Naive thymus-derived CD8-positive, alpha-beta T cell (primary cell): ENCODE measurements around the gene ACAD9. TPM values are rescaled to one million over a fixed set of nuclear protein-coding genes. Genes with fewer than 3 reads are reported as not detected.
"Not testable (repeated sequence)": the region's sequence is repeated elsewhere in the genome, so short reads cannot be mapped to it uniquely, and the experiment has no call there.

Source experiments
- ATAC-seq, 2 donors: fragments of 150-1000 bp; cut with Tn5 transposase in 1 of 2; sonication (Bioruptor Pico), chemical (Tn5 transposase) in 1 of 2; 1 replicate in 1 of 2; 2 replicates in 1 of 2; pipeline ENCODE4 v1.10.0; 2021; ENCODE audit warnings: mild to moderate bottlenecking in 2 of 2, moderate library complexity in 2 of 2
- POLR2A ChIA-PET: fragments of 350-600 bp; sonication (Branson Sonifier 250); formaldehyde crosslinking; loops from one replicate; lab custom pipeline; 2021; ENCODE audit warnings: antibody characterized with exemption; lab: Charles Lee
- DNase-seq, 10 donors: peaks; one replicate each; pipeline versions ENCODE4 v3.0.0 to v3.0.0-alpha.2; 2020 to 2022
- H3K27ac Mint-ChIP-seq, 10 donors: one replicate each; pipeline ENCODE4 v1.8.0; 2020 to 2022; ENCODE audit warnings: mild to moderate bottlenecking in 10 of 10, mixed read lengths in 10 of 10, moderate library complexity in 4 of 10, inconsistent platforms in 1 of 10
- H3K27me3 Mint-ChIP-seq, 5 donors: one replicate each; pipeline ENCODE4 v1.8.0; 2021 to 2022; ENCODE audit warnings: mixed read lengths in 5 of 5
- H3K36me3 Mint-ChIP-seq, 3 donors: one replicate each; pipeline ENCODE4 v1.8.0; 2020 to 2022; ENCODE audit warnings: mixed read lengths in 3 of 3, mild to moderate bottlenecking in 2 of 3, inconsistent platforms in 1 of 3
- H3K4me1 Mint-ChIP-seq, 4 donors: one replicate each; pipeline ENCODE4 v1.8.0; 2021 to 2022; ENCODE audit warnings: mixed read lengths in 4 of 4
- H3K4me3 Mint-ChIP-seq, 10 donors: one replicate each; pipeline ENCODE4 v1.8.0; 2020 to 2022; ENCODE audit warnings: mild to moderate bottlenecking in 10 of 10, mixed read lengths in 10 of 10, moderate library complexity in 6 of 10, inconsistent platforms in 1 of 10
- H3K9me3 Mint-ChIP-seq, 9 donors: one replicate each; pipeline ENCODE4 v1.8.0; 2020 to 2022; ENCODE audit warnings: mixed read lengths in 9 of 9, mild to moderate bottlenecking in 3 of 9, inconsistent platforms in 1 of 9, moderate library complexity in 1 of 9
- polyA plus RNA-seq, 3 donors: library from polyadenylated mRNA; unstranded; fragments of 300-500 nt; fragmentation: Illumina TruSeq; gene quantifications; one replicate each; pipeline ENCODE4 v1.2.3, GENCODE V29; 2021
- total RNA-seq, 8 experiments: library from RNA in 2 of 8; stranded (reverse) in 2 of 8; gene quantifications; one replicate each; pipeline ENCODE4 v1.2.3 and lab custom pipeline; 2021 to 2026

ACAD9 gene
- total and polyA plus RNA-seq, 5 experiments from 2014 or later: 14.0 to 61.3 (median 20.4) TPM

DNA sequence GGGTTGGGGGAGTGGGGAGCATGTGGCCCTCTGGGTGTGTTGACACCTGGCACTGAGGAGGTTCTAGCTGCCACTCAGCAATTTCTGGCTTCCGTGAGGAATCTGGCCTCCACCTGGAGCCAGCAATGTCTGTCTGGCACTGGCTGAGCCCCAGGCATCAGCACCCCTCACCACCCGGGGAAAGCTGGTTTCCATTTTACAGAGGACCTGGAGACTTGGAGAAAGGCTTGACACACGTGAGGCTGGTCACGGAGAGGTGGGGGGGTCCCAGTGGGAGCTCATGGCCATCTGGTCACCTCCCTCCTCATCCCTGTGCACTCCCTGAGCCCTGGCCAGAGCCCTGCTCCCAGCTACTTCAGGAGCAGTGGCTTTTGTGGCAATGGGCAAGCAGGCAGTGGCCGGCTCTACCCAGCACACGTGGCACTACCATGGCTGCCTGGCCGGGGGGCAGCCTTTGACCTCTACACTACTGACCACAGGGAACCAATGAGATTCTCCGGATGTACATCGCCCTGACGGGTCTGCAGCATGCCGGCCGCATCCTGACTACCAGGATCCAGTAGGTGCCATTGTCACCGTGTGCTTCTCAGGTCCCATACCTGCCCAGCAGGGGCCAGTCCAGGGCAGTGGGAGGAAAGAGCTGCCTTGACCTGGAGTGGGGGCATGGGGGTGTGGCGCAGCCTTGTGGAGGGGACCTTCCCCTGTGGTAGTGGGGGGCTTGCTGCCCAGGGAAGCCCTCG, 28.5 kb downstream of the ACAD9 start:
- no peaks in the 10 kb centered on the region for H3K4me1 Mint-ChIP-seq
- H3K9me3 Mint-ChIP-seq: no peaks in the 10 kb centered on the region
- no peak overlapping the region for H3K4me3 Mint-ChIP-seq
- POLR2A ChIA-PET: interaction anchor here (0.5 to 1.2 kb wide), 2 partner anchors 29 to 108 kb away, joined by 3 to 4 read pairs; no protein-coding TSS in a partner anchor
- peaks cover 0 to 57% (median 31%) of the 10 kb centered on the region in 3 donors for H3K36me3 Mint-ChIP-seq
- H3K27me3 Mint-ChIP-seq: no peaks in the 10 kb centered on the region
- H3K27ac Mint-ChIP-seq: peak overlapping the region in 2 of 10 donors; percentile 21 to 40
- no peak for ATAC-seq
- DNase-seq: no peak

- H3K36me3 Mint-ChIP-seq: peaks cover 0 to 56% (median 30%) of the 10 kb centered on the region in 3 donors
- no peak overlapping the region for H3K27ac Mint-ChIP-seq
- no peaks in the 10 kb centered on the region for H3K4me1 Mint-ChIP-seq
- H3K4me3 Mint-ChIP-seq: no peak overlapping the region
- no peaks in the 10 kb centered on the region for H3K9me3 Mint-ChIP-seq
- DNase-seq (no peak), ATAC-seq (no peak)
- H3K27me3 Mint-ChIP-seq: no peaks in the 10 kb centered on the region
- POLR2A ChIA-PET: interaction anchor here (1.2 kb wide), 1 partner anchor 30 kb away, joined by 3 read pairs; no protein-coding TSS in a partner anchor
These were observed 29.5 kb downstream of the ACAD9 start for GRCh38 chr3:128908951-128909350.

DNA sequence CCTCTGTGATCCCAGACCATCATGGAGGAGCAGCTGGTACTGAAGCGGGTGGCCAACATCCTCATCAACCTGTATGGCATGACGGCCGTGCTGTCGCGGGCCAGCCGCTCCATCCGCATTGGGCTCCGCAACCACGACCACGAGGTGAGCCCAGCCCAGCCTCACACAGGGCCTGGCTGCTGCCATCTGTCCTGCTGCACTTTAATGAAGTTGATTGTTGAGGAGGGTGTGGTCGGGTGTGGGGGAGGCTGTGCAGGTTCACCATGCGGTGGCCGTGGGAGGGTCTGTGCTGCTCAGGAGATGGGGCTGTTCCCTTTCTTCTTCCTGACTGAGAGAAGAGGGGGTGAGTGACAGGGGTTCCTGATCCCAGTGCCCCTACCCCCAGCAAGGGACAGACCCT, 30.6 kb downstream of the ACAD9 start:
- DNase-seq (no peak), ATAC-seq (no peak)
- peak overlapping the region in 1 of 10 donors; percentile 1 for H3K27ac Mint-ChIP-seq
- no peaks in the 10 kb centered on the region for H3K4me1 Mint-ChIP-seq
- peaks cover 0 to 56% (median 24%) of the 10 kb centered on the region in 3 donors for H3K36me3 Mint-ChIP-seq
- H3K9me3 Mint-ChIP-seq: no peaks in the 10 kb centered on the region
- POLR2A ChIA-PET: no interaction called here
- H3K4me3 Mint-ChIP-seq: no peak overlapping the region
- H3K27me3 Mint-ChIP-seq: no peaks in the 10 kb centered on the region

GRCh38 chr3:128911911-128912310, 32.5 kb downstream of the ACAD9 start:
- H3K4me1 Mint-ChIP-seq: no peaks in the 10 kb centered on the region
- no peaks in the 10 kb centered on the region for H3K27me3 Mint-ChIP-seq
- DNase-seq (no peak), ATAC-seq (no peak)
- H3K9me3 Mint-ChIP-seq: no peaks in the 10 kb centered on the region
- POLR2A ChIA-PET: no interaction called here
- H3K4me3 Mint-ChIP-seq: no peak overlapping the region
- peaks cover 0 to 53% (median 12%) of the 10 kb centered on the region in 3 donors for H3K36me3 Mint-ChIP-seq
- peak overlapping the region in 3 of 10 donors; percentile 17 to 58 (median 49) for H3K27ac Mint-ChIP-seq

DNA sequence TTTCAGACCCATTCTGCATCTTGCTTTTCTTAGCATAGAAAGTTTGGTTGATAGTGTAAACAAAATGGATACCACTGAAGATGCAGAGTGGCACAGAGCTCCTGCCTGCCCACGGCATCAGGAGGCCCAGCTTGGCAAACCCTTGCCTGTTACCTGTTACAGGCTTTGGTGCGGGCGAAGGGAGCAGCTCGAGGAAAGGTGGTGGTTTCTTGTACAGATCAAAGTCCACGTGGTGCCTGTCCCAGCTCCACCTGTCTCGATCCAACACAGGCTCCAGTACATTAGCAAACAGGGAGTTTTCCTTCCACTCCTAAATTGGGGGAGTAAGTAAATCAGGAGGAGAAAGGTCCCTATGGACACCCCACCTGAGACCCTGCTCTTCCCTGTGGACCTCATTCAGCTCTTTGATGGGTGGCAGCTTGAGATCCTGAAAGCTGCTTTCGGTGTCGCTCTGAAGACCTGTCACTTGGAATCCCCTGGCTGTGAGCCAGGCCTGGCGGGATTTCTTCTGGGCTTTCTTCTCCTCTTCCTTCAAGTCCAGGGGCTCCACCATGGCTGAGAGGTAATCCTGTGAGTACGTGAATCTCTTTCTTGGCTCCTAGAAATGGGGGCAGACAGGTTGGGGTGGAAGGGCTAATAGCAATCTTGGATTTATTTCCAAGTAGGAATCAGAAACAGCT, 35.7 kb downstream of the ACAD9 start:
- ATAC-seq: no peak
- DNase-seq: no peak
- POLR2A ChIA-PET: no interaction called here
- Mint-ChIP-seq H3K27ac (peak overlapping the region in 3 of 10 donors; percentile 25 to 69 (median 69)), H3K36me3 (peaks cover 8 to 74% (median 30%) of the 10 kb centered on the region in 3 donors), H3K9me3 (peaks cover 0 to 7% (median 0%) of the 10 kb centered on the region in 9 donors), H3K4me1 (peaks cover 0 to 4% (median 0%) of the 10 kb centered on the region in 4 donors), H3K27me3 (no peaks in the 10 kb centered on the region), H3K4me3 (no peak overlapping the region)

GRCh38 chr3:128917291-128917690, 37.9 kb downstream of the ACAD9 start:
- Mint-ChIP-seq H3K4me3 (no peak overlapping the region), H3K36me3 (peaks cover 15 to 62% (median 41%) of the 10 kb centered on the region in 3 donors), H3K27ac (peak overlapping the region in 7 of 10 donors; percentile 2 to 72 (median 24)), H3K4me1 (peaks cover 9 to 22% (median 15%) of the 10 kb centered on the region in 4 donors), H3K27me3 (no peaks in the 10 kb centered on the region), H3K9me3 (peaks cover 0 to 18% (median 8%) of the 10 kb centered on the region in 9 donors)
- POLR2A ChIA-PET: no interaction called here
- DNase-seq: no peak
- no peak for ATAC-seq

DNA sequence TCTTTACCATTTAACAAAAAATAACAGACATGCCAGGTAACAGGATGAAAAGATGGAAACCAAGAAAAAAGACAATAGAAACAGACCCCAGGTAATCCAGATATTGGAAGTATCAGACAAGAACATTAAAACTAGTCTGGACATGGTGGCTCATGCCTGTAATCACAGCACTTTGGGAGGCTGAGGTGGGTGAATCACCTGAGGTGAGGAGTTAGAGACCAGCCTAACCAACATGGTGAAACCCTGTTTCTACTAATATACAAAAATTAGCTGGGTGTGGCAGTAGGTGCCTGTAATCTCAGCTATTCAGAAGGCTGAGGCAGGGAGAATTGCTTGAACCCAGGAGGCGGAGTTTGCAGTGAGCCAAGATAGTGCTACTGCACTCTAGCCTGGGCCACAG, 40.6 kb downstream of the ACAD9 start:
- Mint-ChIP-seq H3K4me3 (no peak overlapping the region), H3K36me3 (peaks cover 15 to 38% (median 36%) of the 10 kb centered on the region in 3 donors), H3K9me3 (peaks cover 0 to 19% (median 9%) of the 10 kb centered on the region in 9 donors), H3K27ac (peak overlapping the region in 2 of 10 donors; percentile 18 to 53), H3K4me1 (peaks cover 20 to 48% (median 39%) of the 10 kb centered on the region in 4 donors), H3K27me3 (no peaks in the 10 kb centered on the region)
- no peak for ATAC-seq
- DNase-seq: no peak
- POLR2A ChIA-PET: interaction anchor here (1.9 kb wide), 1 partner anchor 41 kb away, joined by 5 read pairs; the partner anchor contains the start of gene ACAD9

GRCh38 chr3:128922804-128923459, 43.5 kb downstream of the ACAD9 start:
- peak overlapping the region; percentile 73 to 91 (median 86) for H3K4me3 Mint-ChIP-seq
- peak in 9 of 10 donors; percentile 35 to 77 (median 63) for DNase-seq
- ATAC-seq: peak; percentile 86 to 87
- H3K4me1 Mint-ChIP-seq: peaks cover 28 to 54% (median 41%) of the 10 kb centered on the region in 4 donors
- peak overlapping the region; percentile 88 to 98 (median 92) for H3K27ac Mint-ChIP-seq
- POLR2A ChIA-PET: interaction anchor here (0.6 to 2.4 kb wide), 10 partner anchors 11 to 1051 kb away, joined by 3 to 29 read pairs (median 4); partner anchors contain the start of genes ACAD9 and RPN1
- H3K36me3 Mint-ChIP-seq: peaks cover 13 to 29% (median 15%) of the 10 kb centered on the region in 3 donors
- peaks cover 0 to 24% (median 9%) of the 10 kb centered on the region in 9 donors for H3K9me3 Mint-ChIP-seq
- H3K27me3 Mint-ChIP-seq: no peaks in the 10 kb centered on the region

DNA sequence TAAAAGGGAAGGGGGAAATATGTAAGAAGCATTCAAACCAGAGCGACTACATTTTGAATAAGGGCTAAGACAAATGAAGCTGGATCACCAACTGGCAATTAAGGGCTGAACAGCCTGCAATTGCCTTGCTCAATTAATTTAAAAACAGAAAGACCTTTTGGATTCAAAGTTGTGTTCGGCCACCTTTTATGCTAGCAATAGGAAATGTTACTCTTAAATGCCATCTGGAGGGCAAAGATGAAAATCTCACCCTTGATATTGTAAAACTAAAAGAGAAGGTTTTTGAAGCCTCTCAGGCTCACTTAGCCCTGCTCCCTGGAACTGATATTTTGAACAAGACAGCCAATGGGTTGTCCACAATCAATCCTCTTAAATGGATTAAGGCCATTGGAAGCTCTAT, 44.2 kb downstream of the ACAD9 start:
- peaks cover 28 to 54% (median 41%) of the 10 kb centered on the region in 4 donors for H3K4me1 Mint-ChIP-seq
- POLR2A ChIA-PET: interaction anchor here (0.7 to 2.4 kb wide), 8 partner anchors 45 to 306 kb away, joined by 3 to 29 read pairs (median 5); partner anchors contain the start of genes ACAD9 and RPN1

GRCh38 chr3:128923986-128924385, 44.6 kb downstream of the ACAD9 start:
- ATAC-seq, DNase-seq, H3K27me3 Mint-ChIP-seq: not testable (repeated sequence)
- Mint-ChIP-seq H3K27ac (peak overlapping the region; percentile 88 to 98 (median 92)), H3K4me1 (peaks cover 28 to 54% (median 41%) of the 10 kb centered on the region in 4 donors), H3K9me3 (peaks cover 0 to 24% (median 9%) of the 10 kb centered on the region in 9 donors), H3K36me3 (peaks cover 5 to 22% (median 11%) of the 10 kb centered on the region in 3 donors), H3K4me3 (peak overlapping the region; percentile 73 to 91 (median 86))
- POLR2A ChIA-PET: interaction anchor here (0.7 to 2.4 kb wide), 9 partner anchors 45 to 307 kb away, joined by 3 to 29 read pairs (median 6); partner anchors contain the start of genes ACAD9, CNBP and RPN1

More for the DNA sequence above, 44.2 kb downstream of the ACAD9 start:
- ATAC-seq: peak; percentile 62 to 66
- Mint-ChIP-seq H3K27ac (peak overlapping the region; percentile 88 to 98 (median 92)), H3K27me3 (peaks cover 0 to 3% (median 0%) of the 10 kb centered on the region in 5 donors), H3K4me3 (peak overlapping the region; percentile 73 to 91 (median 86)), H3K36me3 (peaks cover 8 to 25% (median 13%) of the 10 kb centered on the region in 3 donors), H3K9me3 (peaks cover 0 to 24% (median 9%) of the 10 kb centered on the region in 9 donors)
- peak in 2 of 10 donors; percentile 42 to 44 for DNase-seq

DNA sequence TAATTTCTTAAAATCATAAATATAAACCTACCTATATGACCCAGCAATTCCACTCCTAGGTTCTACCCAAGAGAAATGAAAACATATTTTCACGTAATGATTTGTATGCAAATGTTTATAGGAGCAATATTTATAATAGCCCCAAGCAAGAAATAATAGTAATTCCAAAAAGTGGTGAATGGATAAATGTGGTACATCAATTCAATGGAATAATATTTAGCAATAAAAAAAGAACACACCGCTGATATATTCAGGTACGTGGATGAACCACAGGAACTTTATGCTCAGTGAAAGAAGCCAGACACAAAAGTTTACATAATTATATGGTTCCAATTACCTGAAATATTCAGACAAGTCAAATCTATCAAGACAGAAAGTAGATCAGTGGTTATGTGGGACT, 49.9 kb downstream of the ACAD9 start:
- peaks cover 0 to 9% (median 0%) of the 10 kb centered on the region in 9 donors for H3K9me3 Mint-ChIP-seq
- H3K36me3 Mint-ChIP-seq: no peaks in the 10 kb centered on the region
- no peak overlapping the region for H3K4me3 Mint-ChIP-seq
- DNase-seq (no peak), ATAC-seq (no peak)
- peaks cover 6 to 12% (median 10%) of the 10 kb centered on the region in 4 donors for H3K4me1 Mint-ChIP-seq
- POLR2A ChIA-PET: no interaction called here
- H3K27ac Mint-ChIP-seq: no peak overlapping the region
- H3K27me3 Mint-ChIP-seq: peaks cover 0 to 3% (median 0%) of the 10 kb centered on the region in 5 donors
